ENCODE measurements around the gene GNAS.

DNA sequence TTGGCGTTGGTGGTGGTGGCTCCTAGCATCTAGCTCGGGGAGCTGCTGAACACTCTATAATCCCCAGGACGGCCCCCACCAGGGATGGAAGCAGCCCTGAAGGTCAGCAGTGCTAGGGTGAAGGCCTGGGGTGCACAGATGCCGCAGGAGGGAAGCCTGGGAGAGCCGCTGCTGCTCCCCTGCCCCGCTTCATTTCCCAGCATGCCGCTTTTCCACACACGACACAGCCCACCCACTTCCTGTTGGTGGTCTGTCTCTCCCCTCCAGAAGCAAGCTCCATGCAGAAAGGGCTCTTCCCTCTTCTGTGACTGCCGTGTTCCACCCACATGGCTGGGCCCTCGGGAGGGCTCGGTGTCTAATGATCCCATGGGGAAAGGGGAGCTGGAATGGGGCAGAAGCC lies 37.1 kb upstream of the GNAS start:
- no peak for TF ChIP-seq POLR2A (IDR thresholded peaks at IDR 0.05; ENCODE audit: low read length)
- TF ChIP-seq GATA1 (IDR thresholded peaks at IDR 0.05; ENCODE audit: low read depth, low read length), result no peak
